ENCODE data around the gene IL32.

DNA sequence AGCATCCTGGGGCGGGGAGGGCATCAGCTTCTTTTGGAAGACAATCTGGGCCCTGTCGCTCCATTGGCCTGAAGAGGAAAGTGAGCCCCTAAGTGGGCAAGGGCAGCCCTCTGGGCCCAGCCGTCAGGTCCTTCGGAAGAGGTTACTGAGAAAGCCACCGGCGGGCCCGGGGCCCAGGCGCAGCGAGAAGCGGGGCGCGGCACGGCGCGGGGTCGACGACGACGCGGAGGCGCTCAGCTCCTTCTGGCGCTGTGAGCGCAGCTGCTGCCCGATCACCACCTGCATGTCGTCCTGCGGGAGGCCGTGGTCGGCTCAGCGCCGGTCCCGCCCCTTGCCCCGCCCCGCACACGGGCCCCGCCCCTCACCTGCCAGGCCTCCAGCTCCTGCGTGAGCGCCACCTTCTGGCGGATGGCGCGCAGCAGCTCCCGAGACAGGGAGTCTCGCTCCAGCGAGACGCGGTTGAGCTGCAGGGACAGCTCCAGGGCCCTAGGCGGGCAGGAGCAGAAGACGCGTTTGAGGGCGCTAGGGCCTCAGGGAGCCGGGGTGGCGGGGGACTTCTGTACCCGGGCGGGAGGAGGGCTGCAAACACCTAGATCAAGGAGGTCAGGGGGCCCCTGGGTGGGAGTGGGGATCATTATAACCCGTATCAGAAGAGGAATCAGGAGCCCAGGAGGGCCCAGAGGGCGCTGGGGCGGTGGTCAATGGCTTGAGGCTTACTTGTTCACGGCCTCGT is 37.3 kb upstream of the IL32 start:
- TF ChIP-seq EZH2 (IDR thresholded peaks at IDR 0.05; ENCODE audit: low read depth, unreplicated experiment) (no peak), JUNB (IDR thresholded peaks at IDR 0.05; ENCODE audit: unreplicated experiment) (no peak), POLR2AphosphoS5 (IDR thresholded peaks at IDR 0.05; ENCODE audit: low read depth) (peak; percentile 82), CREB1 (CRISPR knock-in tag; IDR thresholded peaks at IDR 0.05; ENCODE audit: low read depth) (peak; percentile 29; the same call in 1 of the 2 replicates), ZNF114 (CRISPR knock-in tag; IDR thresholded peaks at IDR 0.05) (no peak), NANOG (IDR thresholded peaks at IDR 0.05; ENCODE audit: borderline replicate concordance) (no peak), EZH2phosphoT487 (IDR thresholded peaks at IDR 0.05; ENCODE audit: unreplicated experiment) (no peak)
- TF ChIP-seq, protein P1, sequence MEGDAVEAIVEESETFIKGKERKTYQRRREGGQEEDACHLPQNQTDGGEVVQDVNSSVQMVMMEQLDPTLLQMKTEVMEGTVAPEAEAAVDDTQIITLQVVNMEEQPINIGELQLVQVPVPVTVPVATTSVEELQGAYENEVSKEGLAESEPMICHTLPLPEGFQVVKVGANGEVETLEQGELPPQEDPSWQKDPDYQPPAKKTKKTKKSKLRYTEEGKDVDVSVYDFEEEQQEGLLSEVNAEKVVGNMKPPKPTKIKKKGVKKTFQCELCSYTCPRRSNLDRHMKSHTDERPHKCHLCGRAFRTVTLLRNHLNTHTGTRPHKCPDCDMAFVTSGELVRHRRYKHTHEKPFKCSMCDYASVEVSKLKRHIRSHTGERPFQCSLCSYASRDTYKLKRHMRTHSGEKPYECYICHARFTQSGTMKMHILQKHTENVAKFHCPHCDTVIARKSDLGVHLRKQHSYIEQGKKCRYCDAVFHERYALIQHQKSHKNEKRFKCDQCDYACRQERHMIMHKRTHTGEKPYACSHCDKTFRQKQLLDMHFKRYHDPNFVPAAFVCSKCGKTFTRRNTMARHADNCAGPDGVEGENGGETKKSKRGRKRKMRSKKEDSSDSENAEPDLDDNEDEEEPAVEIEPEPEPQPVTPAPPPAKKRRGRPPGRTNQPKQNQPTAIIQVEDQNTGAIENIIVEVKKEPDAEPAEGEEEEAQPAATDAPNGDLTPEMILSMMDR (conservative IDR thresholded peaks at IDR 0.05; ENCODE audit: low read depth in 2 of 2) = peak; percentile 55 to 95
- TF ChIP-seq, protein P2, sequence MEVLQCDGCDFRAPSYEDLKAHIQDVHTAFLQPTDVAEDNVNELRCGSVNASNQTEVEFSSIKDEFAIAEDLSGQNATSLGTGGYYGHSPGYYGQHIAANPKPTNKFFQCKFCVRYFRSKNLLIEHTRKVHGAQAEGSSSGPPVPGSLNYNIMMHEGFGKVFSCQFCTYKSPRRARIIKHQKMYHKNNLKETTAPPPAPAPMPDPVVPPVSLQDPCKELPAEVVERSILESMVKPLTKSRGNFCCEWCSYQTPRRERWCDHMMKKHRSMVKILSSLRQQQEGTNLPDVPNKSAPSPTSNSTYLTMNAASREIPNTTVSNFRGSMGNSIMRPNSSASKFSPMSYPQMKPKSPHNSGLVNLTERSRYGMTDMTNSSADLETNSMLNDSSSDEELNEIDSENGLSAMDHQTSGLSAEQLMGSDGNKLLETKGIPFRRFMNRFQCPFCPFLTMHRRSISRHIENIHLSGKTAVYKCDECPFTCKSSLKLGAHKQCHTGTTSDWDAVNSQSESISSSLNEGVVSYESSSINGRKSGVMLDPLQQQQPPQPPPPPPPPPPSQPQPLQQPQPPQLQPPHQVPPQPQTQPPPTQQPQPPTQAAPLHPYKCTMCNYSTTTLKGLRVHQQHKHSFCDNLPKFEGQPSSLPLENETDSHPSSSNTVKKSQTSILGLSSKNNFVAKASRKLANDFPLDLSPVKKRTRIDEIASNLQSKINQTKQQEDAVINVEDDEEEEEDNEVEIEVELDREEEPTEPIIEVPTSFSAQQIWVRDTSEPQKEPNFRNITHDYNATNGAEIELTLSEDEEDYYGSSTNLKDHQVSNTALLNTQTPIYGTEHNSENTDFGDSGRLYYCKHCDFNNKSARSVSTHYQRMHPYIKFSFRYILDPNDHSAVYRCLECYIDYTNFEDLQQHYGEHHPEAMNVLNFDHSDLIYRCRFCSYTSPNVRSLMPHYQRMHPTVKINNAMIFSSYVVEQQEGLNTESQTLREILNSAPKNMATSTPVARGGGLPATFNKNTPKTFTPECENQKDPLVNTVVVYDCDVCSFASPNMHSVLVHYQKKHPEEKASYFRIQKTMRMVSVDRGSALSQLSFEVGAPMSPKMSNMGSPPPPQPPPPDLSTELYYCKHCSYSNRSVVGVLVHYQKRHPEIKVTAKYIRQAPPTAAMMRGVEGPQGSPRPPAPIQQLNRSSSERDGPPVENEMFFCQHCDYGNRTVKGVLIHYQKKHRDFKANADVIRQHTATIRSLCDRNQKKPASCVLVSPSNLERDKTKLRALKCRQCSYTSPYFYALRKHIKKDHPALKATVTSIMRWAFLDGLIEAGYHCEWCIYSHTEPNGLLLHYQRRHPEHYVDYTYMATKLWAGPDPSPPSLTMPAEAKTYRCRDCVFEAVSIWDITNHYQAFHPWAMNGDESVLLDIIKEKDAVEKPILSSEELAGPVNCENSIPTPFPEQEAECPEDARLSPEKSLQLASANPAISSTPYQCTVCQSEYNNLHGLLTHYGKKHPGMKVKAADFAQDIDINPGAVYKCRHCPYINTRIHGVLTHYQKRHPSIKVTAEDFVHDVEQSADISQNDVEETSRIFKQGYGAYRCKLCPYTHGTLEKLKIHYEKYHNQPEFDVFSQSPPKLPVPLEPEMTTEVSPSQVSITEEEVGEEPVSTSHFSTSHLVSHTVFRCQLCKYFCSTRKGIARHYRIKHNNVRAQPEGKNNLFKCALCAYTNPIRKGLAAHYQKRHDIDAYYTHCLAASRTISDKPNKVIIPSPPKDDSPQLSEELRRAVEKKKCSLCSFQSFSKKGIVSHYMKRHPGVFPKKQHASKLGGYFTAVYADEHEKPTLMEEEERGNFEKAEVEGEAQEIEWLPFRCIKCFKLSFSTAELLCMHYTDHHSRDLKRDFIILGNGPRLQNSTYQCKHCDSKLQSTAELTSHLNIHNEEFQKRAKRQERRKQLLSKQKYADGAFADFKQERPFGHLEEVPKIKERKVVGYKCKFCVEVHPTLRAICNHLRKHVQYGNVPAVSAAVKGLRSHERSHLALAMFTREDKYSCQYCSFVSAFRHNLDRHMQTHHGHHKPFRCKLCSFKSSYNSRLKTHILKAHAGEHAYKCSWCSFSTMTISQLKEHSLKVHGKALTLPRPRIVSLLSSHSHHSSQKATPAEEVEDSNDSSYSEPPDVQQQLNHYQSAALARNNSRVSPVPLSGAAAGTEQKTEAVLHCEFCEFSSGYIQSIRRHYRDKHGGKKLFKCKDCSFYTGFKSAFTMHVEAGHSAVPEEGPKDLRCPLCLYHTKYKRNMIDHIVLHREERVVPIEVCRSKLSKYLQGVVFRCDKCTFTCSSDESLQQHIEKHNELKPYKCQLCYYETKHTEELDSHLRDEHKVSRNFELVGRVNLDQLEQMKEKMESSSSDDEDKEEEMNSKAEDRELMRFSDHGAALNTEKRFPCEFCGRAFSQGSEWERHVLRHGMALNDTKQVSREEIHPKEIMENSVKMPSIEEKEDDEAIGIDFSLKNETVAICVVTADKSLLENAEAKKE (CRISPR knock-in tag; IDR thresholded peaks at IDR 0.05) = no peak
- TF ChIP-seq, protein P3, sequence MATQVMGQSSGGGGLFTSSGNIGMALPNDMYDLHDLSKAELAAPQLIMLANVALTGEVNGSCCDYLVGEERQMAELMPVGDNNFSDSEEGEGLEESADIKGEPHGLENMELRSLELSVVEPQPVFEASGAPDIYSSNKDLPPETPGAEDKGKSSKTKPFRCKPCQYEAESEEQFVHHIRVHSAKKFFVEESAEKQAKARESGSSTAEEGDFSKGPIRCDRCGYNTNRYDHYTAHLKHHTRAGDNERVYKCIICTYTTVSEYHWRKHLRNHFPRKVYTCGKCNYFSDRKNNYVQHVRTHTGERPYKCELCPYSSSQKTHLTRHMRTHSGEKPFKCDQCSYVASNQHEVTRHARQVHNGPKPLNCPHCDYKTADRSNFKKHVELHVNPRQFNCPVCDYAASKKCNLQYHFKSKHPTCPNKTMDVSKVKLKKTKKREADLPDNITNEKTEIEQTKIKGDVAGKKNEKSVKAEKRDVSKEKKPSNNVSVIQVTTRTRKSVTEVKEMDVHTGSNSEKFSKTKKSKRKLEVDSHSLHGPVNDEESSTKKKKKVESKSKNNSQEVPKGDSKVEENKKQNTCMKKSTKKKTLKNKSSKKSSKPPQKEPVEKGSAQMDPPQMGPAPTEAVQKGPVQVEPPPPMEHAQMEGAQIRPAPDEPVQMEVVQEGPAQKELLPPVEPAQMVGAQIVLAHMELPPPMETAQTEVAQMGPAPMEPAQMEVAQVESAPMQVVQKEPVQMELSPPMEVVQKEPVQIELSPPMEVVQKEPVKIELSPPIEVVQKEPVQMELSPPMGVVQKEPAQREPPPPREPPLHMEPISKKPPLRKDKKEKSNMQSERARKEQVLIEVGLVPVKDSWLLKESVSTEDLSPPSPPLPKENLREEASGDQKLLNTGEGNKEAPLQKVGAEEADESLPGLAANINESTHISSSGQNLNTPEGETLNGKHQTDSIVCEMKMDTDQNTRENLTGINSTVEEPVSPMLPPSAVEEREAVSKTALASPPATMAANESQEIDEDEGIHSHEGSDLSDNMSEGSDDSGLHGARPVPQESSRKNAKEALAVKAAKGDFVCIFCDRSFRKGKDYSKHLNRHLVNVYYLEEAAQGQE (IDR thresholded peaks at IDR 0.05; ENCODE audit: unreplicated experiment) = no peak
- TF ChIP-seq, protein P4, sequence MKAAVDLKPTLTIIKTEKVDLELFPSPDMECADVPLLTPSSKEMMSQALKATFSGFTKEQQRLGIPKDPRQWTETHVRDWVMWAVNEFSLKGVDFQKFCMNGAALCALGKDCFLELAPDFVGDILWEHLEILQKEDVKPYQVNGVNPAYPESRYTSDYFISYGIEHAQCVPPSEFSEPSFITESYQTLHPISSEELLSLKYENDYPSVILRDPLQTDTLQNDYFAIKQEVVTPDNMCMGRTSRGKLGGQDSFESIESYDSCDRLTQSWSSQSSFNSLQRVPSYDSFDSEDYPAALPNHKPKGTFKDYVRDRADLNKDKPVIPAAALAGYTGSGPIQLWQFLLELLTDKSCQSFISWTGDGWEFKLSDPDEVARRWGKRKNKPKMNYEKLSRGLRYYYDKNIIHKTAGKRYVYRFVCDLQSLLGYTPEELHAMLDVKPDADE (IDR thresholded peaks at IDR 0.05) = no peak

Measured in GM23338 (cell line).